GM21360 (cell line): Measurements from ENCODE around the gene GINS3.
"Not testable (repeated sequence)": the region's sequence is repeated elsewhere in the genome, so short reads cannot be mapped to it uniquely, and the experiment has no call there.

Experiments
- ATAC-seq: cut with Tn5 transposase; IDR thresholded peaks from one replicate; pipeline ENCODE4 v1.9.1; 2021; ENCODE audit warnings: mild to moderate bottlenecking, moderate library complexity; ENCODE audit not compliant: unreplicated experiment

GINS3 gene

DNA sequence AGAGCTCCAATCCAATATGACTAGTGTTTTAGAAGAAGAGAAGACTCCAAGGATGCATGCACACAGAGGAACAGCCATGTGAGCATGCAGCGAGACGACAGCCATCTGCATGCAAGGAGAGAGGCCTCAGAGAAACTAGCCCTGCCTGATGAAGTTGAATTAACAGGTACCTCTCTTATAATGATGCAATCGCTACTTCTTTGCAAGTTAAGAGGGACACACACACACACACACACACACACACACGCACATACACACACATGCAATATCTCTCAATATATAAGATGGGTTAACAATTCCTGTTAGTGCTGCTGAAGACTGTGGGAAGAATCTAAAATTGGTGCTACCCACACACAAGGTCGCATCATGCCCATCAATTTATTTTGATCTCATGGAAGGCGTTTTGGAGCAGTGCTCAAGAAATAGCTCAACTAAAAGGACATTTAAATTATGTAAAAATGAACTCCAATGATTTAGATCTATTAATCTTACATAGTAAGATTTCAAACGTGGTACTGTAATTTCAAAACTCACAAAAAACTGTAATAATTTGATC, 7.0 kb upstream of the GINS3 start:
- ATAC-seq: no peak

DNA sequence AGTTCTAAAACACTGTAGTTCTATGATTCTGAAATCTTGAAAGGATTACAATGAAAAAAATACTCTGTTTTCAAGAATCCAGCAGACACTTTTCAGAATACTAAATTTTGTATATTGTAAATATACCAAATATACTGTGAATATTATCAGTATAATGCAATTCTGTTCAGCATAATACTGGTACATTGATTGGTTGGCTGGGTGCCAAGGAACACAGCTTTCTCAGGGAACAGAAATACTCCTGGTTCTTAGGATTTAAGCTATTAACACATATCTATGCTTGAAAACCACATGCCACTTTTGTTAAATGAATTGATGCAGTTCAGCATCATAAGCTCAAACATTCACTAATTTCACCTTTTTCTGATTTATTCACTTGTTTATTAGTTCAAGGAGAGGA, 2.5 kb upstream of the GINS3 start:
- no peak for ATAC-seq

DNA sequence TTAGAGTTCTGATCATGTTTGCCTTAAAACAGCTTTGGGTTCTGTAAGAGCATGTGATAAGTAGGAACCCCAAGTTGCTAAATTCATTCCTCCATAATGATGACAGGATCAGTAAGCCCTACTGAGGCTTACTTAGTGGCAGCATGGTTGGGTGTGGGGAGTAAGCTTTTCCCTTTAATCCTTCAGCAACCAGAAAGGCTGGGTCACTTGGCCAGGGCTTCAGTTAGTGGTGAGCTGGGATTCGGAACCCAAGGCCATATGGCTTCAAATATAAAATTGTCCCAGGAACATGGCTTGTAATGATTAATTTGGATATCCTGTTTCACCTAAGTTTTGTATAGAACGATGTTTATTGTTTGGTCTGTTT, 850 bp downstream of the GINS3 start:
- ATAC-seq: peak; percentile 10

DNA sequence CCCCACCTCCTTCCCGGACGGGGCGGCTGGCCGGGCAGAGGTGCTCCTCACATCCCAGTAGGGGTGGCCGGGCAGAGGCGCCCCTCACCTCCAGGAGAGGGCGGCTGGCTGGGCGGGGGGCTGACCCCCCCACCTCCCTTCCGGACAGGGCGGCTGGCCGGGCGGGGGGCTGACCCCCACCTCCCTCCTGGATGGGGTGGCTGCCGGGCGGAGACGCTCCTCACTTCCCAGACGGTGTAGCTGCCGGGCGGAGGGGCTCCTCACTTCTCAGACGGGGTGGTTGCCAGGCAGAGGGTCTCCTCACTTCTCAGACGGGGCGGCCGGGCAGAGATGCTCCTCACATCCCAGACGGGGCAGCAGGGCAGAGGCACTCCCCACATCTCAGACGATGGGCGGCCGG, 4.6 kb downstream of the GINS3 start:
- ATAC-seq: not testable (repeated sequence)

DNA sequence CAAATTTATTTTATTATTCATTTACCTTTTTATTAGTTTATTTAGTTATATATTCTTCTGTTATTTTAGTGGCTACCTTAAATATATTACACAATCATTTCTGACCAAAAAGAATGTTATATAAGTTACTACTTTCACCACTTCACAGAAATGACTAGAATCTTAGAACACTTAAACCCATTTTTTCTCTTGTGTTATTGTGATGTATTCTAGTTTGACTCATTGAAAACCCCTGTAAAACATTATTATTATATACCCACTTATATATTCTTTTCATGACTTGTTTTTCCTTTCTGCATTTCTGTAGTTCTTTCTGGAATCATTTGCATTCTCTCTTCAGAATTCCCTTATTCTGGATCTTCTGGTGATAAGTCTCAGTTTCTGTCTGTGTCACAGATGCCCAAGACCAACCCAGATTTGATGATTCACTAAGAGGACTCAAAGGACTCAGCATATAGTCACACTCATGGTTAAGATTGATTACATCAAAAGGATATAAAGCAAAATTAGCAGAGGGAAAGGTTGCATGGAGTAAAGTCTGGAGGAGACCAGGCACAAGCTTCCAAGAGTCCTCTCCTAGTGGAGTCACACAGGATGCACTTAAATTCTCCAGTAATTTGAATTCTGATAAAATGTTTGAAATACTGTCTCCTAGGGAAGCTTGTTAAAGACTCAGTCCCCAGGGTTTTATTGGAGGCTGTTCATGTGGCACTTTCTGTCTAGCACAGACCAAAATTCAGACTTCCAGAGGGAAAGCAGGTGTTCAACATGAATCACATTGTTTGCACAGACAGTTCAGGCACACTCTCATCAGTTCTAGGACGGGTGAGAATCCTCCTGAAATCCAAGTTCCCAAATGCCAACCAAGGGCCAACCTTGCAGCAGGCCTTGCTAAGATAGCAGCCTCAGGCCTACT, 7.7 kb downstream of the GINS3 start:
- ATAC-seq: no peak

DNA sequence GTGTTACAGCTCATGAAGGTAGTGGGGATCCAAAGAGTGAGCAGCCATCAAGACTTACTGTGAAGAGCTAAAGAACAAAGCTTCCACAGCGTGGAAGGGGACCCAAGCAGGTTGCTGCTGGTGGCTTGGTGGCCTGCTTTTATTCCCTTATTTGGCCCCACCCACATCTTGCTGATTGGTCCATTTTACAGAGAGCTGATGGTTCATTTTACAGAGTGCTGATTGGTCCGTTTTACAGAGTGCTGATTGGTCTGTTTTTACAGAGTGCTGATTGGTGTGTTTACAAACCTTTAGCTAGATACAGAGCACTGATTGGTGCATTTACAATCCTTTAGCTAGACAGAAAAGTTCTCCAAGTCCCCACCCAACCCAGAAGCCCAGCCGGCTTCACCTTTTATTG, 9.0 kb downstream of the GINS3 start:
- not testable (repeated sequence) for ATAC-seq

DNA sequence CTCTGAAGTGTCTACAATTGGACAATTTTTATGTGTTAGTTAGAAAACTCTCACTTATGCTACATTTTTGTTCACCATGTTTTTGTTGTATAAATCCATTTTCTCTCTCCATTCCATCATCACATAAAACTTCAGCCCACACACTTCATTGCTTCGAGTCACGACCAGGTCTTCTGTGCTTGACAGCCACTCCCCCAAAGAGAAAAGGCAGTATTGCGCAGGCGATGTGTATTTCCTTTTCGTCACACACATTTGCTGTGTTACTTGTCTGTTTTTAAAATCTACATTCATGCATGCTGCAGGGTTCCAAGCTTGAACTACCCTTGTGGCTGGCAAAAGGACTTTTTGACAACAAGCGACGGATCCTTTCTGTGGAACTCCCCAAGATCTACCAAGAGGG, 10.5 kb downstream of the GINS3 start:
- no peak for ATAC-seq

DNA sequence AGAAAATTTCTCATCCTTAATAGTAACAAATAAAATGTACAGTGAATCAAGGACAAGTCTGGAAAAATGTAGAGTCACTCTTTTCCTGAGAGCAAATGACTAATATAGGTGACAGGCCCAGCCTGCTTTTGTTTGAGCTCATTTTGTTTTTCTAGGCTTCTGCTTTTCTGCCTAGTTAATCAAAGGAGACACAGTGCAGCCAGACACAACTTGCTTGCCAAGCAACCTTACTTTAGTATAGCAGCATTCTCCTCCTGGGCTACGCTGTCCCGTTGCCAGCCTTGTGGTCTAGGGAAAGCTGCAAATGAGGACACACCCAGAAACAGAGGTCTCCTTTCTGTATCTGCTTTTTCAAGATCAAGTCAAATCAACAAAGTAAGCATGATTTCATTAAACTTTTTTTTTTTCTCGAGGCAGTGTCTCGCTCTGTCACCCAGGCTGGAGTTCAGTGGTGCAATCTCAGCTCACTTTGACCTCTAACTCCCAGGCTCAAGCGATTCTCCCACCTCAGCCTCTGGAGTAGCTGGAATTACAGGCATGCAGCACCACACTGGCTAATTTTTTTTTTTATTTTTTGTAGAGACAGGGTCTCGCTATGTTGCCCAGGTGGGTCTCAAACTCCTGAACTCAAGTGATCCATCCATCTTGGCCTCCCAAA, 17.2 kb downstream of the GINS3 start:
- no peak for ATAC-seq

DNA sequence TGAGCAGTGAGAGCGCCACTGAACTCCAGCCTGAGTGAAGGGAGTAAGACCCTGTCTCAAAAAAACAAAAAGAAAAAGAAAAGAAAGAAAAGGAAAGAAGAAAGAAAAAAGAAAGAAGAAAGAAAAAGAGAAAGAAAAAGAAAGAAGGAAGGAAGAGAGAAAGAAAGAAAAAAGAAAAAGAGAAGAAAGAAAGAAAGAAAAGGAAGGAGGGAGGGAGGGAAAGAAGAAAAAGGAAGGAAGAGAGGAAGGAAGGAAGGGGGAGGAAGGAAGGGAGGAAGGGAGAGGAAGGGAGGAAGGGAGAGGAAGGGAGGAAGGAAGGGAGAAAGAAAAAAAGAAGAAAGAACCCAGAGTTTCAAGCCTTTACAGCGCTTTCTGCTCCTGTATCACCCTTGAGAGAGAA, 19.1 kb downstream of the GINS3 start:
- ATAC-seq: no peak

DNA sequence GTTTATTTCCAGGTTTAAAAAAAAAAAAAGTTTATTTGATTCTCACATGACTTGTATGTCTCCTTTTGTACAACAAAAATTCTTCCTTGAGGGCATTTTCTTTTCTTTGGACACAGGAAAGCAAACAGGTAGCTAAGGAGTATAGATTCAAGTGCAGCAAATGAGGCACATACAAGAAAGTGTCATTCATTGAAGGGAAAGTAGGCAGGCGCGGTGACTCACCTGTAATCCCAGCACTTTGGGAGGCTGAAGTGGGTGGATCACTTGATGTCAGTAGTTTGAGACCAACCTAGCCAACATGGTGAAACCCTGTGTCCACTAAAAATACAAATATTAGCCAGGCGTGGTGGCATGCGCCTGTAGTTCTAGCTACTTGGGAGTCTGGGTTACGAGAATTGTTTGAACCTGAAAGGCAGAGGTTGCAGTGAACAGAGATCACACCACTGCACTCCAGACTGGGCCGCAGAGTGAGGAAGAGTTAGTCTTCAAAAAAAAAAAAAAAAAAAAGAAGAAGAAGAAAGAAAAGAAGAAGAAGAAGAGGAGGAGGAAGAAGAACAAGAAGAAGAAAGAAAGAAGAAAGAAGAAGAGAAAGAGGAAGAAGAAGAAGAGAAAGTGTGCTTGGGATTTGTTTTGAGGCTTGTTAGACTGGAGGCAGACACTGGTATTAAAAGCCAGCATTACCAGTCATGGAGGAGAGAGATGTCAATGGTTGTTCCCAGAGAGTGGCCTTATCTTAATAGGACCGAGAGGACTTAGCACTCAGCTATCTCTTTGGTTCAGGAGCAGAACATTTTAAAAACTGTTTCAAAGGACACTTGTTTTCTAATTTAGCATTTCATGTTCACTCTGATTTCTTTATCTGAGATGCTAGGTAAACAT, 19.7 kb downstream of the GINS3 start:
- no peak for ATAC-seq

DNA sequence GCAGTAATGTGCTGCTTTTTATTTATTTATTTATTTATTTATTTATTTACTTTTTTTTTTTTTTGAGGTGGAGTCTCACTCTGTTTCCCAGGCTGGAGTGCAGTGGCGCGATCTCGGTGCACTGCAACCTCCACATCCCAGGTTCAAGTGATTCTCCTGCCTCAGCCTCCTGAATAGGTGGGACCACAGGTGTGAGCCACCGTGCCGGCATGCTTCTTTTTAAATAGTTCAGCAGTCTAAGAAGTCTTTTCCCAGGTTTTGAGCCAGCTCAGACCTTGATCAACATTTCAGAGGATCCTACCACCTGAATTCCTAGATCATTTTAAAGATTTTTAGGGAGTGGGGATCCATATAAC, 20.3 kb downstream of the GINS3 start:
- not testable (repeated sequence) for ATAC-seq

DNA sequence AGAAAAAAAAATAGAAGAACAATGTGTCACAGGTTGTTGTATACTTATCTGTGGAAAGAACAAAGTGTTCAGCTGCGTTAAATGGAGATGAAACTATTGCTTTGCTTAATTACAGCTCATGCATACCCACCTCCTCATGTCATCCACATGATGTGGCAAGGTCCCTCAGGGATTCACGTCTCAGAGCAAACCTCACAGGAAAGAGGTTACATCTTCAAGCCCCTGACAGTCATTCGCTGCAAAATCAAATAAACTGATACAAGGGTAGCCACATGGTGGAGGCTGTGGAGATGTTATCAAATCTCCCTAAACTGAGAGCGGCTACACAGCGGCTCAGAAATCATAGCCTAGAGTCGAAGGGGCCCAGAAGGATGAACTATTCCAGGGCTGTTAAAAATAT, 21.1 kb downstream of the GINS3 start:
- ATAC-seq: no peak

DNA sequence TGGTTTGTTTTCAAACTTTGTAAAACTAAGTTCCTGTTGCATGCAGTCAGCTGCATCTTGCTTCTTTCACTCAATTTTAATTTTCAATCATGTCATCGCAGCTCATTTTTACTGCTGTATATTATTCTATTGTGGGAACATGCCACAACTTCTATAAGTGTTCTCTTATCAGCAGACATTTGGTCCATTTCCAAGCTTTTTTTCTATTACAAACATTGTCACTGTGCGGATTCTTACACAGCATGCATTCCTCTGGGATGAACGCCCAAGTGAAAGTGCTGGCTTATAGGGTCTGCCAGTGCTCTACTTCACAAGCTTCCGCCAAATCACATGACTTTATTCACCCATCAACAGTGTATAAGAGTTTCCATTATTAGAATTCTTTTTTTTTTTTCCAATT, 22.7 kb downstream of the GINS3 start:
- no peak for ATAC-seq

DNA sequence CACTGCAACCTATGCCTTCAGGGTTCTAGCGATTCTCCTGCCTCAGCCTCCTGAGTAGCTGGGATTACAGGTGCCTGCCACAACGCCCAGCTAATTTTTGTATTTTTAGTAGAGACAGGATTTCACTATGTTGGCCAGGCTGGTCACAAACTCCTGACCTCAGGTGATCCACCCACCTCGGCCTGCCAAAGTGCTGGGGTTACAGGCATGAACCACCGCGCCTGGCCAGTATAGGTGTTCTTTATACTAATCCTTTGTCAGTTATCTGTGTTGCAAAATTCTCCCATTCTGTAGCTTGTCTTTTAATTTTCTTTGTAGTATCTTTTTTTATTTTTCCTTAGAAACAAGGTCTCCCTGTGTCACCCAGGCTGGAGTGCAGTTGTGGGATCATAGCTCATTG, 23.7 kb downstream of the GINS3 start:
- not testable (repeated sequence) for ATAC-seq

DNA sequence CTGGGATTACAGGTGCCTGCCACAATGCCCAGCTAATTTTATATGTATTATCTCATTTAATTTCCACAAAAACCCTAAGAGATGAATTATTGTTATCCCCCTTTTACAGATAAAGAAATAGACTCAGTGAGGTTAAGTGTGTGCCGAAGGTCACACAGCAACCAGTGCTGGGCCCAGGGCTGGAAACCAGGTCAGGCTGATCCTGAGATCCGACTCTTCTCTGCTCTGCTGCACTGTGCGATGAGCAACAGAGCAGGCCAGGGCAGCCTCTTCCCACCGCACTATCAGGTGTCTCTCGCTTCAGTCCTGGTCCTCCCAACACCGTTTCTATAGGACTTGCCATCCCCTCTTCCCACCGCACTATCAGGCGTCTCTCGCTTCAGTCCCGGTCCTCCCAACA, 24.8 kb downstream of the GINS3 start:
- ATAC-seq: no peak

DNA sequence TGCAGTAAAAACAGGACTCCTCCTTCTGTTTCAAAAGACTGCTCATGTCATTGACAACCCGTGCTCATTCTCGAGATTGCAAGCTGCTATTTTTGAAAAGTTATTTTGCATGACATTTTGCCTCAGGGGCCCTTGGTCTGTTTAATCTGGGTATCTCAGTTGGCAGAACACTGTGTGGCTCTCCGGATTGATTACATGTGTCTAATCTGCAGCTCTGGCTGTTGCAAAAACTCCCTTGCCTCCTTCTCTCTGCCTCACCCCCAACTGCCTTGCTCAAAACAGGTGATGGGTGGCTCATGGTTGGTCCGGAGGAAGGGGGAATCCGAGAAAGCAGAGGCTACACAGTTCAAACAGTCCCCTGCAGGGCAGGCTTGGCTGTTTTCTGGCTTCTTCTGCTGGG, 25.3 kb downstream of the GINS3 start:
- ATAC-seq: no peak

DNA sequence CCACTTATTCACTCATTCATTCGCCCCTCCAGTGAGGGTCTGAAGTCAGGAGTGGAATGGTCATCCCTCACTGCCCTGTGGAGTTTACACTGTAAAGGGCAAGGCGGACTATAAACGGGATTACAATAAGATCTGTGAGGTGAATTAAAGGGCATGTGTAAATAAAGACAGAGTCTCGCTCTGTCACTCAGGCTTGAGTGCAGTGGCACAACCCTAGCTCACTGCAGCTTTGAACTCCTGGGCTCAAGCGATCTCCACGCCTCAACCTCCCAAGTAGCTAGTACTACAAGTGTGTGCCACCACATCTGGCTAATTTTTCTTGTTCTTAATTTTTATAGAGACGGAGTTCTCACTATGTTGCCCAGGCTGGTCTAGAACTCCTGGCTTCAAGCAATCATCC, 25.8 kb downstream of the GINS3 start:
- no peak for ATAC-seq

DNA sequence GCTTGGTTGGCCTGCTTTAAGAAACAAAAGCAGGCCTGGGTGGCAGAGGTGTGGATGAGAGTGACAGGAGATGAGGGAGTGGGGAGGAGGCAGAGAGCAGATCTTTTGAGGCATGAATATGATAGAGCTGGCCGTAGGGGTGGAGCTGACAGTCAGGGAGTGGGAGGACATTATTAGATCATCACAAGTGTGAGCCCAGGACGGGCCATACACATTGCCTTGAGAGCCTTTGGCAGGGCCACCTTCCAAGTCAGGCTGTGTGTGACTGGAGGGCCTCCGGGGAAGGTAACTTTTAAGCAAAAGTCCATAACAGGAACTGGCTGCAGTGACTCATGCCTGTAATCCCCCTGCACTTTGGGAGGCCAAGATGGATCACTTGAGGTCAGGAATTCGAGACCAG, 26.3 kb downstream of the GINS3 start:
- ATAC-seq: no peak

DNA sequence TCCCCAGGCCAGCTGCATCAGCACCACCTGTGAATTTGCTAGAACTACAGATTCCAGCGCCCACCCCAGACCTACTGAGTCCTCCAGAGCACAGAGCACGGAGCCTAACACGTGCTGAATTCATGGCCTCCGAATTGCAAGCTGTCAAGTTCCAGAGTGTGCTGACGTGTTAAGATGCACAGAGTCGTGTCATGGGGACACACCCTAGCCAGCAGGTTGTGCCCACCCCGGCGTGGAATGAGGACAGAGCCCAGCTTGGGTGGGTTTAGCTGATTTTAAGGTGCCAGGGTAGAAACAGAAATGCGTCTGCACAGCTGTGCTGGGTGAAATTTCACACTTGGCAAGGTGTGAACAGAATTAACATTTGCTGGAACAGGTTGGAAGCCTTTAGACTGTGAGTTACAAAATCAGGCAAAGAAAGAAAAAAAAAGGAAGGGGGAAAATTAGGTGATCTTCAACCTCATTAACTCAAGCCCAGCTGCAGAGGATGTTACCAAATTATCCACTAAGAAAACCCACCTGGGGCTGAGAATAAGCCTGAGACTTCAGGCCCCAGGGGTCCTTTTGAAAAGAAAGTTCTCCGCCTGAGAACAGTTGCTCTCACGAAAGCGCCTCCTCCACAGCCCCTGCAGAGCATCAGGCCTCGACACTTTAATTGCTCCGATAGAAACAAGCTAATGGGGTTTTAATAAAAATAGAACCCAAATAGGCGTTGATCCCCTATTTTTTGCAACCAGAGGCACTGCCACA, 27.1 kb downstream of the GINS3 start:
- no peak for ATAC-seq

DNA sequence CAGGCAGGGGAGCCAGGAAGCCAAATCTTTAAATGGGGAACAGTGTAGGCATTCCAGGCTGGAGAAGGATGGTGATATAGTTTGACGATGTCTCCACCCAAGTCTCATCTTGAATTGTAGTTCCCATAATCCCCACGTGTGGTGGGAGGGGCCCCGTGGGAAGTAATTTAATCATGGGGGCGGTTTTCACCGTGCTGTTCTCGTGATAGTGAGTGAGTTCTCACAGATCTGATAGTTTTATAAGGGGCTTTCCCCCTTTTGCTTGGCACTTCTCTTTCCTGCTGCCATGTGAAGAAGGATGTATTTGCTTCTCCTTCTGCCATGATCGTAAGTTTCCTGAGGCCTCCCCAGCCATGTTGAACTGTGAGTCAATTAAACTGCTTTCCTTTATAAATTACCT, 28.8 kb downstream of the GINS3 start:
- ATAC-seq: no peak

DNA sequence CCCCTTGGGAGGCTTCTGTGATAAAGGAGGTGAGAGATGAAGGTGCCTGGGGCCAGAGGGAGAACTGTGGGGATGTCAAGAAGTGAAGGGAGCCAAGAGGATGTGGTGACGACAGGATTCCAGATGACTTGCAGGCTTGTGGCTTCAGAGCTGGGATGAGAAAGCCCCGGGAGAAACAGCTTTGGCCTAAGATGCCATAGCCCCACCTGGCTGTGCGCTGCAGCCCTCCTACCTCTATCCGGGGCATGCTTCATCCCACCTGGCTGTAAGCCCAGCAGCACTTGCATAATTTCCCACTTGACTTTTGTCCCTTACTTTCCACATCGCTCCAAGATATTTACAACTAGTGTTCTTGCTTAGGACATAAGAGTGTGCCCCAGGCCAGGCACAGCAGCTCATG, 29.3 kb downstream of the GINS3 start:
- ATAC-seq: no peak
